ENCODE data around the gene MMS22L. TPM values are rescaled to one million over a fixed set of nuclear protein-coding genes. Genes with fewer than 3 reads are reported as not detected.
"Not testable (repeated sequence)": the region's sequence is repeated elsewhere in the genome, so short reads cannot be mapped to it uniquely, and the experiment has no call there.

The MMS22L gene
- total and polyA plus RNA-seq, 4 donors, result 1.5 to 27.0 (median 5.8) TPM

- WGBS, 2 donors, result 74 to 95% methylated on average over 4 of the region's 4 CpGs
- ATAC-seq (ENCODE audit: insufficient read depth, low FRiP score) (peak; percentile 69), DNase-seq (peak; percentile 57 to 85 (median 65))
- TF ChIP-seq, protein P1, sequence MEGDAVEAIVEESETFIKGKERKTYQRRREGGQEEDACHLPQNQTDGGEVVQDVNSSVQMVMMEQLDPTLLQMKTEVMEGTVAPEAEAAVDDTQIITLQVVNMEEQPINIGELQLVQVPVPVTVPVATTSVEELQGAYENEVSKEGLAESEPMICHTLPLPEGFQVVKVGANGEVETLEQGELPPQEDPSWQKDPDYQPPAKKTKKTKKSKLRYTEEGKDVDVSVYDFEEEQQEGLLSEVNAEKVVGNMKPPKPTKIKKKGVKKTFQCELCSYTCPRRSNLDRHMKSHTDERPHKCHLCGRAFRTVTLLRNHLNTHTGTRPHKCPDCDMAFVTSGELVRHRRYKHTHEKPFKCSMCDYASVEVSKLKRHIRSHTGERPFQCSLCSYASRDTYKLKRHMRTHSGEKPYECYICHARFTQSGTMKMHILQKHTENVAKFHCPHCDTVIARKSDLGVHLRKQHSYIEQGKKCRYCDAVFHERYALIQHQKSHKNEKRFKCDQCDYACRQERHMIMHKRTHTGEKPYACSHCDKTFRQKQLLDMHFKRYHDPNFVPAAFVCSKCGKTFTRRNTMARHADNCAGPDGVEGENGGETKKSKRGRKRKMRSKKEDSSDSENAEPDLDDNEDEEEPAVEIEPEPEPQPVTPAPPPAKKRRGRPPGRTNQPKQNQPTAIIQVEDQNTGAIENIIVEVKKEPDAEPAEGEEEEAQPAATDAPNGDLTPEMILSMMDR (IDR thresholded peaks at IDR 0.05; ENCODE audit: control extremely low read depth, extremely low read depth), result no peak
- Histone ChIP-seq H3K27me3 (ENCODE audit: control insufficient read depth in 3 of 3, insufficient read depth in 3 of 3, low read length in 2 of 3) (no peaks in the 10 kb centered on the region), H3K9me3 (ENCODE audit: control insufficient read depth in 4 of 4, insufficient read depth in 3 of 4, low read length in 3 of 4) (no peaks in the 10 kb centered on the region), H3K4me1 (ENCODE audit: control insufficient read depth in 5 of 5, insufficient read depth in 5 of 5, low read length in 5 of 5) (no peaks in the 10 kb centered on the region), H3K4me3 (no peak overlapping the region), H3K36me3 (ENCODE audit: control insufficient read depth in 4 of 4, insufficient read depth in 4 of 4, low read length in 4 of 4) (peaks cover 0 to 2% (median 0%) of the 10 kb centered on the region in 4 donors), H3K27ac (ENCODE audit: low read depth in 1 of 2, low read length in 1 of 2) (no peak overlapping the region), H3K9ac (ENCODE audit: insufficient read depth in 1 of 2, low read length in 2 of 2) (no peak overlapping the region)
These were observed 107.2 kb downstream of the MMS22L start for GRCh38 chr6:97175806-97176205.

DNA sequence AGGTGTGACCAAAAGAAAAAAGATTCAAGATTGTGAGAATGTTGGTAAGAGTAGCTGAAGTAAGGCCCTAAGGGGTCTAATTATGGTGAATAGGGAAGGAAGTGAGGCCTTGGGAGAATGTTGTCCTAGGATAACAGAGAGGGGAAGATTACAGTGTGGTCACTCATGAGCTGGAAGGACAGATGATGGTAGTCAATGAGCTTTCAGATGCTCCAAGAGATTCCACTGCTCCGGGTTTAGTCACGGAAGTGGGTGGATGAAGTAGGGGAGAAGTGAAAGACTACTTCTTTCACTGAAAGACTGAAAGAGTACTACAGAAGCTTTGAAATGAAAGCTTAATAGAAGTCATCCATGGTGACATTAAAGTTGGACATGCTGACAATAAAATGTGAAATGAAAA, 108.5 kb downstream of the MMS22L start:
- H3K27ac ChIP-seq (ENCODE audit: low read depth in 1 of 2, low read length in 1 of 2), result no peak overlapping the region
- DNase-seq (no peak), ATAC-seq (ENCODE audit: insufficient read depth, low FRiP score) (no peak)
- H3K9ac ChIP-seq (ENCODE audit: insufficient read depth in 1 of 2, low read length in 2 of 2), result no peak overlapping the region
- no peak overlapping the region for H3K4me3 ChIP-seq
- WGBS, 2 donors, result 97 to 100% methylated on average over 2 of the region's 2 CpGs
- H3K4me1 ChIP-seq (ENCODE audit: control insufficient read depth in 5 of 5, insufficient read depth in 5 of 5, low read length in 5 of 5), result no peaks in the 10 kb centered on the region
- H3K36me3 ChIP-seq (ENCODE audit: control insufficient read depth in 4 of 4, insufficient read depth in 4 of 4, low read length in 4 of 4), result peaks cover 0 to 2% (median 0%) of the 10 kb centered on the region in 4 donors
- TF ChIP-seq, protein P1 (IDR thresholded peaks at IDR 0.05; ENCODE audit: control extremely low read depth, extremely low read depth), result no peak
- H3K9me3 ChIP-seq (ENCODE audit: control insufficient read depth in 4 of 4, insufficient read depth in 3 of 4, low read length in 3 of 4), result no peaks in the 10 kb centered on the region
- no peaks in the 10 kb centered on the region for H3K27me3 ChIP-seq (ENCODE audit: control insufficient read depth in 3 of 3, insufficient read depth in 3 of 3, low read length in 2 of 3)

DNA sequence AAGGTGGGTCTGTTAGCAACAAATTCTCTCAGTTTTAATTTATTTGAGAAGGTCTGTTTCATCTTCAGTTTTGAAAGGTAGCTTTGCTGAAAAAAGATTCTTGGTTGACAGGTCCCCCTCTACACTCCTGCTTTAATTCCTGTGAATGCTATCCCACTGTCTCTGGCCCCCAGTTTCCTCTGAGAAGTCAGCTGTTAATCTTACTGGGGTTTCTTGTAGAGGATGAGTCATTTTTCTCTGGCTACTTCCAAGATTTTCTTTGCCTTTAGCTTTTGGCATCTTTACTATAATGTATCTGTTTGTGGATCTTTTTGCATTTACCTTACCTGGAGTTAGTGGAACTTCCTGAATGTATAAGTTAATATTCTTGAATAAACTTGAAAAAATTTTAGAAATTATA, 122.7 kb downstream of the MMS22L start:
- H3K36me3 ChIP-seq (ENCODE audit: control insufficient read depth in 4 of 4, insufficient read depth in 4 of 4, low read length in 4 of 4), result peaks cover 0 to 11% (median 5%) of the 10 kb centered on the region in 4 donors
- TF ChIP-seq, protein P1 (IDR thresholded peaks at IDR 0.05; ENCODE audit: control extremely low read depth, extremely low read depth), result no peak
- peaks cover 0 to 3% (median 0%) of the 10 kb centered on the region in 4 donors for H3K9me3 ChIP-seq (ENCODE audit: control insufficient read depth in 4 of 4, insufficient read depth in 3 of 4, low read length in 3 of 4)
- H3K4me3 ChIP-seq, result no peak overlapping the region
- H3K4me1 ChIP-seq (ENCODE audit: control insufficient read depth in 5 of 5, insufficient read depth in 5 of 5, low read length in 5 of 5), result no peaks in the 10 kb centered on the region
- no peak overlapping the region for H3K27ac ChIP-seq (ENCODE audit: low read depth in 1 of 2, low read length in 1 of 2)
- no peaks in the 10 kb centered on the region for H3K27me3 ChIP-seq (ENCODE audit: control insufficient read depth in 3 of 3, insufficient read depth in 3 of 3, low read length in 2 of 3)
- no peak for ATAC-seq (ENCODE audit: insufficient read depth, low FRiP score)
- no peak overlapping the region for H3K9ac ChIP-seq (ENCODE audit: insufficient read depth in 1 of 2, low read length in 2 of 2)
- DNase-seq, result no peak

- not testable (repeated sequence) for H3K9me3 ChIP-seq (ENCODE audit: control insufficient read depth in 4 of 4, insufficient read depth in 3 of 4, low read length in 3 of 4); H3K27me3 ChIP-seq (ENCODE audit: control insufficient read depth in 3 of 3, insufficient read depth in 3 of 3, low read length in 2 of 3); H3K4me3 ChIP-seq; DNase-seq; H3K36me3 ChIP-seq (ENCODE audit: control insufficient read depth in 4 of 4, insufficient read depth in 4 of 4, low read length in 4 of 4); H3K4me1 ChIP-seq (ENCODE audit: control insufficient read depth in 5 of 5, insufficient read depth in 5 of 5, low read length in 5 of 5); ATAC-seq (ENCODE audit: insufficient read depth, low FRiP score); H3K27ac ChIP-seq (ENCODE audit: low read depth in 1 of 2, low read length in 1 of 2); H3K9ac ChIP-seq (ENCODE audit: insufficient read depth in 1 of 2, low read length in 2 of 2)
- WGBS, 2 donors, result 97 to 99% methylated on average over 5 of the region's 5 CpGs
These were observed 127.6 kb downstream of the MMS22L start for GRCh38 chr6:97155447-97155846.
